Adrenal gland (tissue), 12 donors: ENCODE measurements around the gene ATP6V1C2. TPM values are rescaled to one million over a fixed set of nuclear protein-coding genes. Genes with fewer than 3 reads are reported as not detected.
A peak's percentile ranks its signal among the peaks of the same experiment; 100 is the strongest.

Experiments
- DNase-seq, 7 donors: peaks; one replicate each; pipeline ENCODE4 v3.0.0-alpha.2; 2019 to 2020
- H3K27ac ChIP-seq, 5 donors: fragments of 200-600 bp; sonication (generic) in 4 of 5; 1 replicate in 3 of 5; 2 replicates in 2 of 5; pipeline versions ENCODE4 v1.5.1 to v1.8.0; 2016 to 2020; ENCODE audit warnings: mild to moderate bottlenecking in 1 of 5
- H3K27me3 ChIP-seq: fragments of 200-600 bp; 2 replicates; pipeline ENCODE4 v1.8.0; 2021
- H3K36me3 ChIP-seq, 2 donors: fragments of 200-600 bp; replicated peaks in 1 of 2; 1 replicate in 1 of 2; 2 replicates in 1 of 2; pipeline versions ENCODE4 v1.5.1 to v1.8.0; 2018 to 2022
- H3K4me1 ChIP-seq, 2 donors: fragments of 200-600 bp; replicated peaks in 1 of 2; 1 replicate in 1 of 2; 2 replicates in 1 of 2; pipeline versions ENCODE4 v1.5.1 to v1.8.0; 2018 to 2021
- H3K4me3 ChIP-seq, 4 donors: fragments of 200-600 bp; sonication (generic) in 3 of 4; one replicate each; pipeline ENCODE4 v1.5.1; 2016 to 2018
- H3K9me3 ChIP-seq, 3 donors: fragments of 200-600 bp; sonication (generic) in 1 of 3; replicated peaks in 1 of 3; 1 replicate in 2 of 3; 2 replicates in 1 of 3; pipeline versions ENCODE4 v1.5.1 to v1.8.0; 2016 to 2021
- CTCF ChIP-seq, 6 experiments: fragments of 450-650 bp in 4 of 6; fragments of 200-600 bp in 2 of 6; sonication (generic) in 1 of 6; IDR thresholded peaks; 1 replicate in 5 of 6; 2 replicates in 1 of 6; pipeline versions ENCODE4 v1.5.1 to v1.8.0; 2016 to 2021; ENCODE audit warnings: antibody characterized with exemption in 6 of 6, mild to moderate bottlenecking in 2 of 6, moderate library complexity in 1 of 6
- POLR2A ChIP-seq, 2 donors: fragments of 450-650 bp; IDR thresholded peaks; one replicate each; pipeline ENCODE4 v1.6.1; 2017; ENCODE audit warnings: antibody characterized with exemption in 2 of 2, mild to moderate bottlenecking in 2 of 2, moderate library complexity in 1 of 2
- WGBS, 4 donors: extraction: QIAGEN DNeasy Blood & Tissue Kit in 2 of 4; methylation state at CpG; one replicate each; pipeline versions ENCODE4 v1.1.5 to v1.1.7; 2013 to 2017; 5-methylcytosine and 5-hydroxymethylcytosine counted together
- intact Hi-C, 2 donors: fragments of 100-400 bp; cut with DNase I; formaldehyde crosslinking; loops; one replicate each; pipeline versions ENCODE4 v1.14.1 to v1.15.0; 2022 to 2023
- polyA plus RNA-seq, 3 donors: library from polyadenylated mRNA; stranded (reverse); fragments of 200-250 nt in 2 of 3; fragments of 350-450 nt in 1 of 3; fragmentation: Illumina TruSeq in 1 of 3; extraction: RNeasy Lipid Tissue Mini Kit (QIAGEN cat#74804) in 1 of 3; gene quantifications; one replicate each; pipeline ENCODE4 v1.2.3, GENCODE V29; 2013 to 2014
- total RNA-seq, 9 donors: library from RNA; depleted of rRNA in 4 of 9; stranded (reverse); fragments of >200 nt in 4 of 9; fragments of 120-200 nt in 1 of 9; fragmentation: NEBNext Ultra II Directional in 1 of 9; extraction: Animal tissue kit (Norgen Biotek cat#: 25700) in 1 of 9; gene quantifications; one replicate each; pipeline versions ENCODE4 v1.1.0 to v1.2.4, GENCODE V29; 2013 to 2023
- donor health status: healthy with polysubstance abuse.
- donor health status: Bipolar disorder and iron deficiency.
- donor health status: DM: yes; HTN: yes; CAD: no.
- donor health status: DM: no; HTN: no; CAD: no.
- donor health status: DM: no; HTN: no; CAD: no.
- donor health status: DM: yes; HTN: yes; CAD: no.

The ATP6V1C2 gene
- total and polyA plus RNA-seq, 12 donors: 0.14 to 7.7 (median 0.94) TPM; not detected in 1

- WGBS, 4 donors: 64 to 100% (median 84%) methylated on average over 1 of the region's 1 CpG
- DNase-seq: no peak
- peaks cover 0 to 8% of the 10 kb centered on the region in 2 donors for H3K4me1 ChIP-seq
- H3K27ac ChIP-seq: no peak overlapping the region
- H3K27me3 ChIP-seq: no peaks in the 10 kb centered on the region
- peaks cover 0 to 66% of the 10 kb centered on the region in 2 donors for H3K36me3 ChIP-seq
- TF ChIP-seq CTCF (IDR thresholded peaks at IDR 0.05) (no peak), POLR2A (IDR thresholded peaks at IDR 0.05) (no peak)
- intact Hi-C loops: no loop called here
- H3K4me3 ChIP-seq: no peak overlapping the region
- no peaks in the 10 kb centered on the region for H3K9me3 ChIP-seq
Measured at GRCh38 chr2:10793816-10794215, 72.4 kb downstream of the ATP6V1C2 start.

GRCh38 chr2:10794876-10795275 is 73.4 kb downstream of the ATP6V1C2 start:
- TF ChIP-seq POLR2A (IDR thresholded peaks at IDR 0.05): no peak
- TF ChIP-seq CTCF (IDR thresholded peaks at IDR 0.05): no peak
- Histone ChIP-seq H3K4me1 (peaks cover 0 to 8% of the 10 kb centered on the region in 2 donors), H3K27me3 (no peaks in the 10 kb centered on the region), H3K9me3 (no peaks in the 10 kb centered on the region), H3K36me3 (peaks cover 0 to 57% of the 10 kb centered on the region in 2 donors), H3K27ac (peak overlapping the region in 2 of 5 donors; percentile 10 to 28), H3K4me3 (no peak overlapping the region)
- intact Hi-C loops: no loop called here
- 35 to 40% (median 39%) methylated on average over 5 of the region's 5 CpGs for WGBS, 4 donors
- peak in 2 of 7 donors; percentile 51 to 58 for DNase-seq

- 52 to 57% (median 54%) methylated on average over 7 of the region's 7 CpGs for WGBS, 4 donors
- peak overlapping the region in 1 of 5 donors; percentile 27 for H3K27ac ChIP-seq
- DNase-seq: peak in 1 of 7 donors; percentile 10
- H3K36me3 ChIP-seq: peaks cover 0 to 51% of the 10 kb centered on the region in 2 donors
- H3K4me1 ChIP-seq: peaks cover 0 to 8% of the 10 kb centered on the region in 2 donors
- H3K9me3 ChIP-seq: no peaks in the 10 kb centered on the region
- H3K4me3 ChIP-seq: no peak overlapping the region
- intact Hi-C loops: no loop called here
- H3K27me3 ChIP-seq: no peaks in the 10 kb centered on the region
- TF ChIP-seq CTCF (IDR thresholded peaks at IDR 0.05) (no peak), POLR2A (IDR thresholded peaks at IDR 0.05) (no peak)
Measured at GRCh38 chr2:10795508-10796046, 74.1 kb downstream of the ATP6V1C2 start.

GRCh38 chr2:10796703-10797102 is 75.3 kb downstream of the ATP6V1C2 start:
- intact Hi-C loops: no loop called here
- H3K36me3 ChIP-seq: peaks cover 0 to 50% of the 10 kb centered on the region in 2 donors
- peaks cover 0 to 8% of the 10 kb centered on the region in 2 donors for H3K4me1 ChIP-seq
- TF ChIP-seq CTCF (IDR thresholded peaks at IDR 0.05) (no peak), POLR2A (IDR thresholded peaks at IDR 0.05) (no peak)
- WGBS, 4 donors: 89 to 100% (median 95%) methylated on average over 2 of the region's 2 CpGs
- H3K9me3 ChIP-seq: no peaks in the 10 kb centered on the region
- no peak overlapping the region for H3K27ac ChIP-seq
- no peak for DNase-seq
- H3K27me3 ChIP-seq: no peaks in the 10 kb centered on the region
- no peak overlapping the region for H3K4me3 ChIP-seq
